ENCODE data around the gene HNRNPL.

GRCh38 chr19:38875656-38876395 lies 26.0 kb upstream of the HNRNPL start:
- TF ChIP-seq GATA2 (IDR thresholded peaks at IDR 0.05; ENCODE audit: low read depth, low read length) (no peak), GATA3 (IDR thresholded peaks at IDR 0.05; ENCODE audit: low read depth, low read length) (no peak)
